Measurements from ENCODE around the gene SNAI3.

SNAI3 gene

DNA sequence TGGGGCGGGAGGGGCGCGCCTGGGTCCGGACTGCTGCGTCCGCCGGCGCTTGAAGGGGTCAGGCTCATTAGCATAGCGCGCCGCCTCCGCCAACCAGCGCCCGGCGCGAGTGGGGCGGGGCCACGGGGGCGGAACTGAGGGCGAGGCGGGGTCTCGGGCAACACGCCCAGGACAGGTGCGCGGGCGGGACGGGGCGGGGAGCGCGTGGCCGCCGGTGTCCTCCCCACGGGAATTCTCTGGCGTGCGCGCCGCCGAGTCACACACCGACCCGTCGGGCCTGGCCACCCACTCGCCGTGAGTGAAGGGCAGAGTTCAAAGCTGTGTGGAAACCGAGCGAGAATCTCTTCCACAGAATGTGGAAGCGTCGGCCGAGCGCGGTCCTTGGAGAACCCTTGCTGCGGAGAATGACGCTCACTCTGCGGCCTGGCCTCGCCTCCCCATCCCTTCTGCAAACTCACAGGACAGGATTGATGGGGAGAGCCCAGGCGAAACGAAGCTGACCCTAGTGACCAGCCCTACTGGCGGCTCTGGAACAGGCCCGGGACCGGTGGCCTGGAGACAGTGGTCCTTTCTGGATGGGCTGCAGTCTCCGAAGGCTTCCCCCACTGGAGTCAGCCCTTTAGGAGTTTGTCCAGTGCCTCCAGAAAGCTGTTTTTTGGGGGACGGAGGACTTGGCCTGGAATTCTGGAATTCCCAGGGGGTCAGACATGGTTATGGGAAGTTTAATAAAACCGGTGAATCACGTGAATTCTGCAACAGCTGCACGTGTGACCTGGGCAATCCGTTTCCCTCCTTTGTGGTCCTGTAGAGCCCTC, at the start of gene SNAI3:
Gene SNAI3 (minus strand): TSS at position 69 of the 815 bp plus-strand sequence. CDS start 101 bp downstream, outside the sequence.
- Histone ChIP-seq H3K27ac (peak within 1 kb of the TSS in 16 of 21 experiments; percentile 12 to 84 (median 70)), H3K4me3 (peak within 1 kb of the TSS; percentile 40 to 58 (median 51))

DNA sequence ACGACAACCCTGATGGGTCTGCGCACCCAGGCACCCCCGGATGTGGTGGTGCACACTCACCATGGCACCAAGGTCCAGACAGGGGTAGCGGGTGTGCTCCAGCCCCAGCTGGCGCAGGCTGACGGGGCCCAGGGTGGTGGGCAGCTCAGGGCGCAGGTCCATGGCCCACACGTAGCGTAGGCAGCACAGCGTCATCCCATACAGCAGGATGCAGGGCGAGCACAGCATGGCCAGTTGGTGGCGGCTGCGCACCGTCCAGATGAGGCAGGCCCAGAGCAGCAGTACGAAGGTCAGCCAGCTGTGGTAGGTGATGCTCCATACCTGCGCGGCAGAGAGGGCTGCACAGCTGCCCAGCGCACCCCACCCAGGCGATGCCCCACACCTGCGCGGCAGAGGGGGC, 49.8 kb upstream of the SNAI3 start:
- Histone ChIP-seq H3K27ac (no peak overlapping the region), H3K4me3 (no peak overlapping the region)

DNA sequence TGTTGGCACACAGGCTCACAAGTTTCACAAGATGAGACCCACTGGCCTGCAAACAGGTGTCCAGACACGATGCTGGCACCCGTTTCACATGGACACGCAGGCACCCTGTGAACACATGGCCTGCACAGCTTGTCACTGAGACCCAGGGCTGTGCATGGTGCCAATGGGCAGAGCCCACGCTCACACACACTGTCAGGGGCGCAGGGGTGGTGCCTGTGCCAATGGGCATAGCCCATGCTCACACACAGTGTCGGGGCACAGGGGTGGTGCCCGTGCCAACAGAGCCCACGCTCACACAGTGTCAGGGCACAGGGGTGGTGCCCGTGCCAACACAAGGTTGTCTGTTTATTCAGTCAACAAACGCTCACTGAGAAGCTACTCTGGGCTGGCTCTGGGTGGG, 49.3 kb upstream of the SNAI3 start:
- Histone ChIP-seq H3K27ac (no peak overlapping the region), H3K4me3 (no peak overlapping the region)

DNA sequence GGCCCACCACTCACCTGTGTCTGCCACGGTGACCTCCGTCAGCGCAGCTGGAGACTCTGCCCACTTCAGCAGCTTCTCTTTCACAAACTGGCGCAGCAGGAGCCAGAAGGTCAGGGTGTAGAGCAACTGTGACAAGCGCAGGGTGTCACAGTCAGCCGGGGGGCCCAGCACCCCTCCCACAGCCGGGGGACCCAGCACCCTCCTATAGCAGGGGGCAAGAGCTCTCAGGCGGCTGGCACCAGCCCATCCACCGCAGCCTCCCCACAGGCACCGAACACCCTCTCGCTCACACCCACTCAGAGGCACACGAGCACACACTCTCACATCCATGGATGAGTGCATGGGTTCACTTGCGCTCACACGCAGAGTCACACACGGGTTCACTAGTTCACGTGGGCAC, 48.8 kb upstream of the SNAI3 start:
- Histone ChIP-seq H3K27ac (no peak overlapping the region), H3K4me3 (no peak overlapping the region)

DNA sequence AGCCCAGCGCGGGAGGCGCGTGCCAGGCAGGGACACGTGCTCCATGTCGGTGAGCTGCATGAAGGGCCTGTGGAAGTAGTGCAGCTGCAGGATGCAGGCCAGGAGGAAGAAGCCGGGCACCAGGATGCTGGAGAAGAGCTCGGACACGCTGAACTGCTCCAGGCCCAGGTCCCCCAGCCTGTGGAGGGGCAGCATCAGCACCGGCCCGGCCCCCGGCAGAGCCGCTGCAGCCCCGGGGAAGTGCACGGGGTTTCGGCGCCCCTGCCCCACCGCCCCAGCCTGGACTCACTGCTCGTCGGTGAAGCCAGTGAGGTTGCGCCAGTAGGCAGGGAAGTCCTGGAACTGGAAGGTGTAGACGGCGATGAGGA, 48.0 kb upstream of the SNAI3 start:
- Histone ChIP-seq H3K4me3 (no peak overlapping the region), H3K27ac (no peak overlapping the region)

DNA sequence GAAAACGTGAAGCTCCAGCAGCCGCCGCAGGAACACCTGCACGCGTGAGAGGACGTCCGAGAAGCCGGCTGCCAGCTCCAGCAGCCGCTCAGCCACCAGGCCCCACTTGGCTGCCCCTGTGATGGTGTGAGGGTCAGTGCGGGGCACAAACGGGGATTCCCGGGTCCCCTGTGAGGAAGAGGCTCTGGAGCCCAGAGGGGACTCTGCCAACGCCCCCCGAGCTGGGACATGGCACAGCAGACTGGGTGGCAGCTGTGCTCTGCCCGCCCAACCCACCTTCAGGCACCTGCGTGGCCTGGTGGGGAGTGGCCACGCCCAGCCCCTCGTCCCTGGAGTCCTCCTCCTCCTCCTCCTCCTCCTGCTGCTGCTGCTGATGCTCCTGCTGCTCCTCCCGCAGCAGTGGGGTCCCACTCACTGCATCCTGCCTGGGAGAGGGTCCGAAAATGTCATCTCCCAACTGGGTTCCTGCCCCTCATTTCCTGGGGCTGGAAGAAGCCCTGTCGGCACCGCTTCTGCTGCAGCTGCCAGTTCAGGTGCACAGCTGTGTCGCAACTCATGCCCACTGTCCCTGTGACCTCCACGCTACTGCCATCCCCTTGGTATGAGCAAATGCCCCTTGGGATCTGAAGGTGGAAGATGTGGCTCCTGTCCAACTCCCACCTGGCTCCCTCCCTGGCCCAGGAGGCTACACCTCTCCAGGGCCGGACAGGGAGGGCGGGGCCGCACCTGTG, 47.5 kb upstream of the SNAI3 start:
- H3K4me3 ChIP-seq: no peak overlapping the region

DNA sequence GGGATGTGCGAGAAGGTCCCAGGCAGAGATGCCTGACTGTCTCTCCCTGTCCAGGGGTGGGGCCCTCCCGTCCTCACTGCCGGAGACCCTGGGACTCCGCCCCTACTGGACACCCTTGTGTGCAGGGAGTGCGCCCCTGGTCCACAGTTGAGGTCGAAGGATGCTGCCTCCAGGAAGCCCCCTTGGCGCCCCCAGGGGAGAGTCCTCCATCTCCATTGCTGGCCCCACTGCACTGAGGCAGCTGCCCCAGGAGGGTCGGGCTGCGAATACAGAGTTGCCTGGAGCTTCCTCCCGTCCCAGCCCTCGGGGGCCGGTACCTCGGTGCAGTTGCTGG, 46.6 kb upstream of the SNAI3 start:
- Histone ChIP-seq H3K27ac (no peak overlapping the region), H3K4me3 (no peak overlapping the region)

More for the DNA sequence above, 47.5 kb upstream of the SNAI3 start:
- H3K27ac ChIP-seq: no peak overlapping the region

DNA sequence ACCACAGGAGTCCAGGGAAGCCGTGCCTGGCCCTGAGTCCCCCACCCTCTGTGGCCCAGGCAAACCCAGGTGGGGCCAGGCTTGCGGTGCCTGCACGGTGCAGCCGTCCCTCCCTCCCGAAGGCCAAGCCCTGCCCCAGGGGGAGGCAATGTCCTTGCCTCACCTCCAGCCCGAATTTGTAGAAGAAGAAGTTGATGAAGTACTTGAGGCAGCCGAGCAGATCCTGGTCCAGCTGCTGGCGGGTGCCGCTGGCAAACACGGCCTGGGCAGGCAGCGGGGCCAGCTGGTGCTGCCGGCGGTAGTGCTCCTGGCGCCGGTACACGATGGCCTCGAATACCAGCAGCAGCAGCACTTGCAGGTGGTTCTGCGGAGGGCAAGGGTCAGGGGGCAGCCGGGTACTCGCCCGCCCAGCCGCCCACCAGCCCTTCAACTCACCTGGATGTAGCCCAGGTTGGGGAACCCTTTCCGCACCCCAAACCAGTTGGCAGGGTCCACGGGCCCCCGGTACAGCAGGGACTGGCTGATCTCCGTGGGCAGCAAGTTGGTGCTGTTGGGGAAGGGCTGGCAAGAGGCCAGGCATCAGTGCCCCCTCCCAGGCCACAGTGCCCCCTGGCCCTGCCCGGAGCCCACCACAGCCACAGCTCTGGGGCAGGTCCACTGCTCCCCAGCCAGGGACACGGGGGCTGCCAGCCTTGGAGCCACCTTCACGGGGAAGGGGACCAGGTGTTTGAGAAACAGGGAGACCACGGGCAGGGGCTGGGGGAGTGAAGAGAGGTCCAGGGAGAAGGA, 46.1 kb upstream of the SNAI3 start:
- Histone ChIP-seq H3K4me3 (no peak overlapping the region), H3K27ac (no peak overlapping the region)

DNA sequence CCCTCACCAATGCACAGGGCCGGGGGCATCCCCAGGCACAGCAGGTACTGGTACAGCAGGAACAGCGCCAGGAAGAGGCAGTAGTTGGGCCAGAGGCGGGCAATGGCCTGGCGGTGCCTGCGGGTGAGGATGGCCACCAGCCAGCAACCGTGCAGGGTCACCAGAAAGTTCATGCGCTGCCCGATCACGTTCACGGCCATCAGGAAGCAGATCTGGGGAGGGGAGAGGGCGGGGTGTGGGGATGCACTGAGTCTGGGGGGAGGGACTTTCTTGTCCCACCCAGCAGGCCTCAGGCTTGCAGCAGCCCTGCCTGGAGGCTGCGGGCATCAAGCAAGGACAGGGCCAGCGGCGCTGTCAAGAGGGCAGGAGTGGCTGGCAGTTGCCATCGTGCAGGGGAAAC, 45.4 kb upstream of the SNAI3 start:
- Histone ChIP-seq H3K4me3 (no peak overlapping the region), H3K27ac (no peak overlapping the region)

DNA sequence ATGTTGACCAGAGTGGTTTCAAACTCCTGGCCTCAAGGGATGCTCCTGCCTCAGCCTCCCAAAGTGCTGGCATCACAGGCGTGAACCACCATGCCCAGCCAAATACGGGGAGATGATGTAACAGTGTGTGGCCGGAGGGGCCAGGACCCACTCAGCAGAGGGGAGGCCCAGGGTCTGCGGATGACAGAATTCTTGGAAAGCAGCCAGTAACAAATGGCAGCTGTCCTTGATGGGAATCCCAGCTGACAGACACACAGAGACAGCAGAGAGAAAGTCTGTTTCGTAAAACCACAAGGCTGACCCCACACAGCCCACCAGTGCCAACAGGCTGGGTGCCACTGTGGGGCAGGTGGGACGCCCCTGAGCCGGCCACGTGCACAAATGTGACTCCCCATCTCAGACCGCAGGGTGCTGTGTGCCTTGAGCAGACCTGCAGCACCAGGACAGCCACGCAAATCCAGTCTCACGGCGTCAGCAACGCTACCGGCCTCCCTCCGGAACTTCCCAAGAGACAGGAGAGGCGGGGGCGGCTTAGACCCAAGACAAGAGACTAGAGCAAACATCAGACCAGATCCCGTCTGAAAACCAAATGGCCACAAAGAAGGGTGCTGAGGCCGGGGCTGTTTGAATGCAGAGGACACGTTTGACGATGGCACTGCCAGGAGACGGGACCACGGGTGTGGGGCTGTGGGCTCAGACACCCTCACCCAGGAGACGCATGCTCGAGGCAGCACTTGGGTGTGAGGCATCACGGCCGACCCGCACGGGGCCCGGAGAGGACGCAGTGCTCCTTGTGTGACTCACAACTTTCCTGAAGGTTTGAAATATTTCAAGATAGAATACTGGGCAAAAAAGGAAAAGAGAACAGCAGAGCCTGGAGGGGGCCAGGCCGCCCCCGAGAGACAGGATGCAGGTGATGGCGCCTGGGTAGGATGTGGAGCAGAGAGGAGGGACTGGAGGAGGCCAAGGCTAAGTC, 44.6 kb upstream of the SNAI3 start:
- Histone ChIP-seq H3K27ac (no peak overlapping the region), H3K4me3 (no peak overlapping the region)

DNA sequence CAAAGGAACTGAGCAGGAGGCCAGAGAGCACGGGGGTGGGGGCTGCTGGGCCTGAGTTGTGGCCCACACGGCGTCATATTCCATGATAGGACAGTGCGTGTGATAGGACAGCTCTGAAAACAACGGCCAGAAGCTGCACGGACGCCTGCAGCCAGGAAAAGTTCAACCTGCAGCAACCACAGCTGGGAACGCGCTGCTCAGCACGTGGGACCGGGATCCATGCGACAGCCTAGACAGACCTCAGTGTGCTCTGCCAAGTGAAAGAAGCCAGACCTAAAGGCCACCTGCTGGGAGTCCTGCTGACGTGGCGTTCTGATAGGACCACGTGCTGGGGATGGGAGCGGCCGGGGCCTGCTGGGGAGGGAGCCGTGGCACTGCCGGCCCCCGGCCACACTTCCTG, 41.6 kb upstream of the SNAI3 start:
- no peak overlapping the region for H3K27ac ChIP-seq
- H3K4me3 ChIP-seq: no peak overlapping the region

DNA sequence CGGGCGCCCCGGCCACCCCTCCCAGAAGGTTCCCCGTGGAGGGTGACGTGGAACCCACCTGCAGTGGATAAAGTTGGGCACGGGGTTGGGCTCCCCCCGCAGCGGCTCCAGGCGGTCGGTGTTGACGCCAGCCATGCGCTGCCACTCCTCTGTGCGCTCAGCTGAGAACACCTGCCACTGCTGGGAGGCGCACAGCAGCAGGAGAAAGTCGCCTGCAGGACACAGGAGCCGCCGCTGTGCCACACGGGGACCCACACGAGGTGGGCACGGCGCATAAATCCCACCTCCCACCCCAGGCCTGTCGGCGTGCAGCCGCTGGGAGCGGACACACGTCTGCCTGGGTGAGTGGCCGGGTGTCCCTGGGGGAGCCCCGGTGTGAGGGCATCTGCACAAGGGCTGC, 40.7 kb upstream of the SNAI3 start:
- Histone ChIP-seq H3K27ac (no peak overlapping the region), H3K4me3 (no peak overlapping the region)

DNA sequence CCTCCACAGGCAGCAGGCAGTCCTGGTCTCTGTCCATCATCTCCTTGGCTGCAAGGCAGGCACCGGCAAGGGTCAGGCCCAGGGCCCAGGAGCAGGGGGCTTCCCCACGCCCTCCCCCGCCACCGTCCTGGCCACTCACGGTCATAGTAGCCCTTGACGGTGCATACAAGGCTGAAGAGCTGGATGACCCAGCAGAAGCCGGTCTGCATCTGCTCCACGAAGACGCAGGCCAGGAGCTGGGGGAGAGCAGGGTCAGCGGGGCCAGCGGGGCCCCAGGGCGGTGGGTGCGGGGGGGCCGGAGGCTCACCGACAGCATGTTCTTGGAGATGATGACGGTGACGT, 40.1 kb upstream of the SNAI3 start:
- Histone ChIP-seq H3K4me3 (no peak overlapping the region), H3K27ac (no peak overlapping the region)

DNA sequence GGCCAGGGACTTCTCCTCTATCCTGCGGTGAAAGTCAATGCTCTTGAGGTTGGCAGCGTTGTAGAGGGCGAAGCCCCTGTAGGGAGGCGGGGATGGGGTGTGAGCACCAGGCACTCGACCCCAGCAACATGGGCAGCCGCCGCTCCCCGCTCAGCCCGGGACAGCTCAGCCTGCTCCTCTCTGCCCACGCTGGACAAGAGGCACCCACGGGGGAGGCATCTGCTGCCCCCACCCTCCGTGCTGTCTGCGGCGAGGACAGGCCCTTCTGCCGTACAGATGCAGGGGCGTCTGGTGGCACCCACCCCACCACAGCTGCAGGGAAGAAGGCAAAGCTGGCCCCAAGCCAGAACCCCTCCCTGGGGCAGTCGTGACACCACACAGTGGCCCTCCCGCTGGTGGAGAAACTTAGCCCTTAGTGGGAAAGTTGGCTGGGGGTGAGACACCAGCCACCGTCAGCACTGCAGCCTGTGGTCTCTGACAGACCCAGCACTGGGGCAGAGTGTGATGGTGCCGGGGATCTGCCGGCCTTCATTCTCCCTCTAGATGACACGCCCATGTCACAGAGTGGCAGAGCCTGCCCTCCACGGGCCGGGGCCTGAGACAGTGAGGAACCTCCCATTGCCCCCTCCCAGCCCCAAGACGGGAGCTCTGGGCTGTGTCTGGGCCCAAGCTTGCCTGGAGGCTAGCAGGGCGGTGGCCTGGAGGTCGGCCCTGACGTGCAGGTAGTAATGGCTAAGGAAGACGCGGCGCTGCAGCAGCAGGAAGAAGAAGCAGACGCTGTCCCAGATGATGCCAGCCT, 39.5 kb upstream of the SNAI3 start:
- H3K4me3 ChIP-seq: no peak overlapping the region
- no peak overlapping the region for H3K27ac ChIP-seq

DNA sequence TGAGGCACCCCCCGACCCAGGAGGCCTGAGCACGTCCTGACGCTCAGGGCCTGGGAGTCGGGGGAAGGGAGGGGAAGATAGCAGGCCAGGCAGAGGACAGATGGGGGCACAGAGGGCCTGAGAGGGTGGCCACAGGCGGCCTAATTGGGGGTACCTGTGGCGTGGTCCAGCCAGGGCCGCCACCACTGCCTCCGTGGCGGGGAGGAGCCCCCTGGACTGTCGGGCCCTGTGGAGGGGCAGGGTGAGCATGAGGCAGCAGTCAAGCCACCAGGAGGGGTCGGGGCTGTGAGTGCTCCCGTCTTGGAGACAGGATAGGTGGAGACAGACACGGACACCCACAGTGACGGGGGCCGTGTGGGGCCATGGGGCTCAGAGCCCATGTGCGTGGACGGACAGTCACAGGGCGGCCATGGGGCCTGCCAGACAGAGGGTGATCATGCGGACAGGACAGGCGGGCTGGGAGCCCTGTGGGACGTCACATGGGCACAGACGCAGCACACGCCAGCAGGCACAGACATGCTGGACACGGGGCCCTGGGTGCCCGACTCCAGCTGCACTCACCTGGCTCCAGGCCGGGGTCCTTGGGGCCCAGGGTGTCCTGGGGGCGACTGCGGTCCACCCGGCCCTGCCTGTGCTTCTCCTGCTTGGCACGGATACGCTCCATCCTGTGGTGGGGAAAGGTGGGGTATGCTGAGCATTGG, 38.7 kb upstream of the SNAI3 start:
- H3K27ac ChIP-seq: no peak overlapping the region
- H3K4me3 ChIP-seq: no peak overlapping the region

DNA sequence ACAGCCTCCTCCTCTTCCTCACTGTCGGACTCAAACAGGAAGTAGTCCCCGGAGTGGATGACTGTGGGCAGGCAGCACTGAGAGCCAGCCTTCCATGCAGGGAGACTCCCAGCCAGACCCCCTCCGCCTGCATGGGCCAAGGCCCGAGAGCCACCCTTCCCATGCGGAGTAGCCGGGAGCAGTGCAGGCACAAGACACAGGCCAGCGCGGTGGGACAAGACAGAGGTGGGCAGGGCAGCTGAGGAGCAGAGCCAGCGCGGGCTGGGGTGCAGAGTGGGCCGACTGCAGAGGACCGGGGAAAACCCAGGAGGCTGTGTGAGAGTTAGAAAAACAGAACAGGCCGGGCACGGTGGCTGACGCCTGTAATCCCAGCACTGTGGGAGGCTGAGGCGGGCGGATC, 37.6 kb upstream of the SNAI3 start:
- Histone ChIP-seq H3K27ac (peak overlapping the region in 1 of 21 experiments; percentile 13), H3K4me3 (no peak overlapping the region)

DNA sequence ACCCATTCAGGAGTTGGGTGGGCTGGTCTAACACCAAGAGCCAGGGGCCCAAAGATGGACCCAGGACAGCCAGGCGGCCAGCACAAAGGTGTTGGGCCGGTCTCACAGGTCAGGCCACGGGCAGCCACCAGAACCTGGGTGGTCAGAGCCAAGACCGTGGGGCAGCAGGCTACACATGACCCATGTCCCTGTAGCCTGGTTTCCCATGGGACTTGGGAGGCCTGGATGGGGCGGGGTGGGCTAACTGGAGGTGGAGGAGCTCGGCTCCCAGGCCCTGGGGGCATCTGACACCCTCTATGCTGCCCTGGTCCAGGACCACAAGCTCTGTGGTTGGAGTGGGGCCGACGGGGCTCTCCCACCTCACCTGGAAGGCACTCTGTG, 37.2 kb upstream of the SNAI3 start:
- Histone ChIP-seq H3K4me3 (no peak overlapping the region), H3K27ac (no peak overlapping the region)

DNA sequence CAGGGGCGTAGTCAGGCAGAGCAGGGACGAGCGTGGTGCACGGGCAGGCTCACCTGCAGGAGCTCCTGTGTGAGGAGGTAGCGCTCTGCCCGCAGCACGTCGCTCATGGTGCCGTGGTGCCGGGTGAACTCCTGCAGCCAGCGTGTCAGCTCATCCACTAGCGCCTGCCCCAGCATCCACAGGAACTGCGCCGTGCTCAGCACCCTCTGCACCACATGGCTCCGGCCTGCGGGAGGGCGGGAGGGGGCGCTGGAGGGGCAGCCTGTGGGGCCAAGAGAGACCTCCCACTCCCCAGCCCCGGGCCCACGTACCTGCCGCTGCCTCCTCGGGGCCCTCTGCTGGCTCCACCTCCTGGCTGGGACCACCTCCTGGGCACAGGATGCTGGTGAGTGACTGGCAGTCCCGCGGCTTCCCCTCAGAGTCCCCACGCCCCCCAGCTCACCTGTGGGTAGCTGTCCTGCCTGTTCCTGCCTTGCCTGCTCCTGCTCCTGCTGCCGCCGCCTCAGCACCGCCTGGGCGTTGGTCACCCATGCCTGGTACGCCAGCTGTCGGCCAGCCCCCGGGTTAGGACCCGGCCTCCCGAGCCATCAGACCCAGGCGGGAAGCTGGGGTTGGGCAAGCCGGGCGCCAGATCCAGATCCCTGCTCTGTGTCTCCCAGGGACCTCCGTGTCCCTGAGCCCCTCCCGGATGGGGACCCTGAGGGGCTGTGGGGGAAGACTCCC, 36.6 kb upstream of the SNAI3 start:
- H3K4me3 ChIP-seq: no peak overlapping the region
- H3K27ac ChIP-seq: no peak overlapping the region

Data from skin epidermis (tissue), 12 donors.